Parathyroid adenoma (tissue), 2 donors: ENCODE measurements around the gene TSC22D1.
"Not testable (repeated sequence)": the region's sequence is repeated elsewhere in the genome, so short reads cannot be mapped to it uniquely, and the experiment has no call there.

Experiments
- H2AFZ ChIP-seq: fragments of 300-600 bp; sonication (generic); one replicate; pipeline ENCODE4 v1.7.0; 2017; ENCODE audit warnings: antibody characterized with exemption, mild to moderate bottlenecking
- H3K27ac ChIP-seq: fragments of 300-600 bp; sonication (generic); one replicate; pipeline ENCODE4 v1.7.0; 2017
- H3K27me3 ChIP-seq: fragments of 300-600 bp; sonication (generic); one replicate; pipeline ENCODE4 v1.7.0; 2017; ENCODE audit warnings: low read length; ENCODE audit not compliant: control insufficient read depth, insufficient read depth
- H3K36me3 ChIP-seq: fragments of 300-600 bp; sonication (generic); one replicate; pipeline ENCODE4 v1.7.0; 2017; ENCODE audit warnings: low read length; ENCODE audit not compliant: control insufficient read depth, insufficient read depth
- H3K4me1 ChIP-seq: fragments of 300-600 bp; sonication (generic); one replicate; pipeline ENCODE4 v1.7.0; 2017; ENCODE audit warnings: control low read depth
- H3K4me2 ChIP-seq: fragments of 300-600 bp; sonication (generic); one replicate; pipeline ENCODE4 v1.7.0; 2017; ENCODE audit warnings: low read length
- H3K4me3 ChIP-seq: fragments of 300-600 bp; sonication (generic); one replicate; pipeline ENCODE4 v1.7.0; 2017; ENCODE audit warnings: low read depth, low read length
- H3K79me2 ChIP-seq: fragments of 300-600 bp; sonication (generic); one replicate; pipeline ENCODE4 v1.7.0; 2017; ENCODE audit warnings: control low read depth
- H3K9ac ChIP-seq: fragments of 300-600 bp; sonication (generic); one replicate; pipeline ENCODE4 v1.7.0; 2017; ENCODE audit warnings: mild to moderate bottlenecking
- H3K9me3 ChIP-seq: fragments of 300-600 bp; sonication (generic); one replicate; pipeline ENCODE4 v1.7.0; 2017; ENCODE audit warnings: low read length; ENCODE audit not compliant: control insufficient read depth
- CTCF ChIP-seq: fragments of 300-600 bp; sonication (generic); IDR thresholded peaks from one replicate; pipeline ENCODE4 v1.7.0; 2017; ENCODE audit warnings: antibody characterized with exemption, mild to moderate bottlenecking
- donor health status: primary hyperparathyroidism.

Gene TSC22D1

GRCh38 chr13:44465318-44465717, 110.8 kb downstream of the TSC22D1 start:
- no peak overlapping the region for H3K4me3 ChIP-seq
- peaks cover 13% of the 10 kb centered on the region for H3K79me2 ChIP-seq
- H3K36me3 ChIP-seq: no peaks in the 10 kb centered on the region
- no peak overlapping the region for H3K9ac ChIP-seq
- no peaks in the 10 kb centered on the region for H3K9me3 ChIP-seq
- no peak overlapping the region for H3K4me2 ChIP-seq
- no peak overlapping the region for H2AFZ ChIP-seq
- no peak for TF ChIP-seq CTCF
- no peak overlapping the region for H3K27ac ChIP-seq
- H3K4me1 ChIP-seq: no peaks in the 10 kb centered on the region
- no peaks in the 10 kb centered on the region for H3K27me3 ChIP-seq

- no peak overlapping the region for H3K4me2 ChIP-seq
- H3K9me3 ChIP-seq: no peaks in the 10 kb centered on the region
- no peaks in the 10 kb centered on the region for H3K27me3 ChIP-seq
- no peak overlapping the region for H3K27ac ChIP-seq
- H2AFZ ChIP-seq: no peak overlapping the region
- H3K4me1 ChIP-seq: no peaks in the 10 kb centered on the region
- no peak for TF ChIP-seq CTCF
- no peak overlapping the region for H3K4me3 ChIP-seq
- H3K79me2 ChIP-seq: peaks cover 14% of the 10 kb centered on the region
- no peak overlapping the region for H3K9ac ChIP-seq
- H3K36me3 ChIP-seq: no peaks in the 10 kb centered on the region
Observed at GRCh38 chr13:44464471-44464870, 111.7 kb downstream of the TSC22D1 start.

GRCh38 chr13:44463759-44464158, 112.4 kb downstream of the TSC22D1 start:
- Histone ChIP-seq H3K4me2 (no peak overlapping the region), H3K9ac (no peak overlapping the region), H3K36me3 (no peaks in the 10 kb centered on the region), H3K27ac (no peak overlapping the region), H3K4me3 (no peak overlapping the region), H3K27me3 (no peaks in the 10 kb centered on the region), H3K9me3 (no peaks in the 10 kb centered on the region), H2AFZ (no peak overlapping the region), H3K4me1 (no peaks in the 10 kb centered on the region), H3K79me2 (peaks cover 17% of the 10 kb centered on the region)
- no peak for TF ChIP-seq CTCF

GRCh38 chr13:44459674-44460073, 116.5 kb downstream of the TSC22D1 start:
- Histone ChIP-seq H3K4me2 (no peak overlapping the region), H3K27me3 (no peaks in the 10 kb centered on the region), H3K27ac (no peak overlapping the region), H2AFZ (no peak overlapping the region), H3K79me2 (peaks cover 14% of the 10 kb centered on the region), H3K36me3 (no peaks in the 10 kb centered on the region), H3K4me1 (no peaks in the 10 kb centered on the region), H3K9ac (no peak overlapping the region), H3K9me3 (no peaks in the 10 kb centered on the region), H3K4me3 (no peak overlapping the region)
- TF ChIP-seq CTCF: no peak

GRCh38 chr13:44458313-44458975, 117.7 kb downstream of the TSC22D1 start:
- Histone ChIP-seq H3K9ac (no peak overlapping the region), H3K9me3 (no peaks in the 10 kb centered on the region), H3K4me1 (no peaks in the 10 kb centered on the region)

GRCh38 chr13:44456212-44456611, 119.9 kb downstream of the TSC22D1 start:
- not testable (repeated sequence) for H3K36me3 ChIP-seq, H3K9me3 ChIP-seq, H3K4me1 ChIP-seq, H3K4me3 ChIP-seq, H3K4me2 ChIP-seq, H3K27ac ChIP-seq, H3K27me3 ChIP-seq, H2AFZ ChIP-seq, H3K9ac ChIP-seq, H3K79me2 ChIP-seq

More at GRCh38 chr13:44458313-44458975, 117.7 kb downstream of the TSC22D1 start:
- Histone ChIP-seq H3K4me2 (no peak overlapping the region), H3K79me2 (peaks cover 9% of the 10 kb centered on the region), H3K27ac (no peak overlapping the region), H3K36me3 (no peaks in the 10 kb centered on the region), H2AFZ (no peak overlapping the region), H3K4me3 (no peak overlapping the region), H3K27me3 (no peaks in the 10 kb centered on the region)
- TF ChIP-seq CTCF: no peak
